LNCAP (cell line): ENCODE data around the gene ZMAT3.

Experiments used
- TF ChIP-seq, protein P1 (sequence below): fragments of 450-650 bp; IDR thresholded peaks from 2 replicates; pipeline ENCODE4 v1.5.1; 2017; ENCODE audit warnings: mild to moderate bottlenecking

The ZMAT3 gene

DNA sequence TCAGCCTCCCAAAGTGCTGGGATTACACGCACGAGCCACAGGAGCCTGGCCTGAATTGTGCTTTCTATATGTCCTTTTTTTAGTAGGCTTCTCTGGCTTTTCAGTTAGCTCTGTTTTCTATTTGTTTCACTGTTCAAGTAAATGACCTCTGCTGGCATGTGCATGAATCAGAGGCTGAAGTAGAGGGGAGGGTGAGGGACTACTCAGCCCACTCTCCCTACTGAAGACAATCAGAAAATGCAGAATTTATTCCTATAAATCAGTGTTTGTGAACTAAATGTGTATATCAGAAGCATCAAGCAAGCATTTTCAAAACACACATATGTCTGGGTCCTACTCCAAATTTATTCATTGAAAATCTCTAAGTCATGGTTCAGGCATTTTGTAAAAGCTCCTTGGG lies 45.0 kb downstream of the ZMAT3 start:
- TF ChIP-seq, protein P1, sequence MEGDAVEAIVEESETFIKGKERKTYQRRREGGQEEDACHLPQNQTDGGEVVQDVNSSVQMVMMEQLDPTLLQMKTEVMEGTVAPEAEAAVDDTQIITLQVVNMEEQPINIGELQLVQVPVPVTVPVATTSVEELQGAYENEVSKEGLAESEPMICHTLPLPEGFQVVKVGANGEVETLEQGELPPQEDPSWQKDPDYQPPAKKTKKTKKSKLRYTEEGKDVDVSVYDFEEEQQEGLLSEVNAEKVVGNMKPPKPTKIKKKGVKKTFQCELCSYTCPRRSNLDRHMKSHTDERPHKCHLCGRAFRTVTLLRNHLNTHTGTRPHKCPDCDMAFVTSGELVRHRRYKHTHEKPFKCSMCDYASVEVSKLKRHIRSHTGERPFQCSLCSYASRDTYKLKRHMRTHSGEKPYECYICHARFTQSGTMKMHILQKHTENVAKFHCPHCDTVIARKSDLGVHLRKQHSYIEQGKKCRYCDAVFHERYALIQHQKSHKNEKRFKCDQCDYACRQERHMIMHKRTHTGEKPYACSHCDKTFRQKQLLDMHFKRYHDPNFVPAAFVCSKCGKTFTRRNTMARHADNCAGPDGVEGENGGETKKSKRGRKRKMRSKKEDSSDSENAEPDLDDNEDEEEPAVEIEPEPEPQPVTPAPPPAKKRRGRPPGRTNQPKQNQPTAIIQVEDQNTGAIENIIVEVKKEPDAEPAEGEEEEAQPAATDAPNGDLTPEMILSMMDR, result no peak

DNA sequence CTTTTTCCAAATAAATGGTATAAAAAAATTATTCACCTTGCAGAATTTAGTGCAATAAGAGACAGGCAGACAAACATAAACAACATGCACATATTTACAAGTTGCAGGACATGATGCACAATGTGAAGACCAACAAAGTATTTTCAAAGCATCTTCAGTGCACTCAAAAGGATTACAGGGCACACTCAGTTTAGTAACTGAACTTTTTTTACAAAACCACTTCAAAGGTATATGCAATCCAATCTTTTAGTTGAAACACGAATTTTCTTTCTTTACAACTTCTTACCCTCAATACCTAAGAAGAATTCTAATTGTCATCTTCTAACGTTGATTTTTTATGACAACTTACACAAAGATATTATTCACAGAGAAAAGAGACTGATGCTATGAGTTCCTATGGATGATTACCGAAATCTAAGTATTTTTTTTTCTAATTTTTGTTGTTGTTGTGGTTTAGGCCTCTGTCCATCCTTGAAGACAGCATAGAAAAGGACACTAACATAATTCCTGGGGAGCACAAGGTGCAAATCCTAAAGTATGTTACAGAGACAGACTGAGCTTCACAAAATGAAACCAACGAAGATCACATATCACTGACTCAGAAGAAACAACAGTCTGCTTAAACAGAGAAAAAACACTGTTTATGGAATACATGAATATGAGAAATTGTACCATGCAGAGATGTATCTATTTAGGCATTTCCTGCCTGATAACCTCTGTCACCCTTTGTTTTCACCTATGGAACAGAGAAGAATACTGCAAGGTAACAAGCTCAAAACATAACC lies 50.3 kb downstream of the ZMAT3 start:
- TF ChIP-seq, protein P1, result no peak

DNA sequence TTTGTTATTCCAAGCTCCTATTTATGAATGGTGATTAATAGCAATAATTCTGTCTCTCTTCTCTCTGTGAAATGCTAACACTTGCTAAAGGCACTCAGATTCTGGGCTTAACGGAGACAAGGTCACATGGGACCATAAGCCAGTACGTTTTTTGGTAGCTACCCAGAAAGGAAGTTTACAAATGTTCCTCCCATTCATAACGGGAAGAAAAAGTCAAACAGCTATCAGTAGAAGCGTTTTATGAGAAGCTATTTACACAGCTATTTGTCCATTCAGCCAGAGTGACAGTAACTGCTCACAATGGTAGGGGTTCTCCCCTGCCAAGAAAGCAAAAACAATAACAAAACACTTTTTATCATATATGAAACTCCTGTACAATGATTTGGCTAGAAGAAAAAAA lies 51.5 kb downstream of the ZMAT3 start:
- TF ChIP-seq, protein P1, result no peak

DNA sequence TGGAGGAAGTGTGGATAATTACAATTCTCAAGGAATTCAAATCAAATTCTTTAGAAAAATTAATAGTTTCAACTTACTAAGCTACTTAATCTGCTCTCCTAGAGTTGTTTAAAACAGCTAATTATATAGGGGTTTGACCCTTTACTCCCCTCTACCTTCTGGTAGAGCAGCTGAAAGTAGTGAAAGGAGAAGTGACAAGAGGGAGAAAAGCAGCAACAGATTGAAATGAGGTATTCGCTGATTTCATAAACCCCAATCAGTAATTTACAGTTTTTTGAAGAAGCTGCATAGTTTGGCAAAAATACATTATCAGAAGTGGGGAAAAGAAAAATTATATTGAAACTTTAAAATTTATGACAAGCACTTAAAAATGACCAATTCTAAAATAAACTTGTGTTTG lies 52.8 kb downstream of the ZMAT3 start:
- TF ChIP-seq, protein P1, result no peak

DNA sequence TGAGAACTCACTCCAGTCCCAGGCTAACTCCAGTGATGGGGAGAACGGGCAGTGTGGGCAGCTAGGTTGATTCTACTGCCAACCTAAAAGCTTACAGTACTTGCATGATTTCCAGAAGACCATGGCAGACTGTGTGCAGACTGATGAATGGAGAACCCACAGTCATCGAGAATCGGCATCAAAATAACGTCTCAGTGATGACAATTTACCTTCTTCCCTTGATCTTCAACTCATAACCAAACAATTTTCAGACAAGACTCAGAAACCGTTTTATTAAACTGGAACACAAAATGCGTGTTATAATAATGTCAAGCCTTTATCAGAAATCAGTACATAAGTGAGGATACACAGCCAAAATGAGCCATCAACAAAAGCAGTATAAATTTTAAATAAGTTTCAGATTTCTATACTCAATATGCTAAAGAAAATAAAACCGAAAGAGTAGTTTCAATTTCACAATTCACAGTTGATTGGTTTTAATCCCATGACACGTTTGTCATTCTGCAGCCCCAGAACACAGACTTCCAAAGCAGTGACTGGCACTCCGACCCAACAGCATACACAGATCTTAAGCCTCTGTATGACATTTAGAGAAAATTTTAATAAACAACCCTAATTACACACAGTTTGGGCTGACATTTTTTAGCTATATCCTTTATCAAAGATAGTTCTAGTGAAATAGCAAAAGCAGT lies 54.5 kb downstream of the ZMAT3 start:
- TF ChIP-seq, protein P1, result no peak

DNA sequence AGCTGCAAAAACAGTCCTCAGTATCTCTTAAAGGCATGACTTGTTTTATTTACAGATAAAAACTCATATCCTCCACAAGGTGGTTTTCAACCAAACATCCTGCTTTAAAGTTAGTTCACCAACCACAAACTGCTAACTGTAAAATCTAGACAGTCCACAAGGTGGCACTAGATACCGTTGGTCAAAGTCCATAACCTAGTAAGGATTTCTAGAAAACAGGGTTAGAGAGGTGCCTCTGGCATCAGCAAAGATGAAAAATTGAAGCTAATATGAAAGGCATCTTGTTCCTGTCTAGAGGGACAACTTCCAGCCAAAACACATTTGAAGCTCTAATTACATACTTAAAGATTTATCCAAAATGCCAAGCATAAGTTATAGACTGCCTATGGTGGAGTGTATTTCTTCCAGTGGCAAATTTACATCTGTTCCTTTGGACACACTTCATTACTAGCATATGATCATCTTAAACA lies 56.0 kb downstream of the ZMAT3 start:
- TF ChIP-seq, protein P1, result peak; percentile 79

DNA sequence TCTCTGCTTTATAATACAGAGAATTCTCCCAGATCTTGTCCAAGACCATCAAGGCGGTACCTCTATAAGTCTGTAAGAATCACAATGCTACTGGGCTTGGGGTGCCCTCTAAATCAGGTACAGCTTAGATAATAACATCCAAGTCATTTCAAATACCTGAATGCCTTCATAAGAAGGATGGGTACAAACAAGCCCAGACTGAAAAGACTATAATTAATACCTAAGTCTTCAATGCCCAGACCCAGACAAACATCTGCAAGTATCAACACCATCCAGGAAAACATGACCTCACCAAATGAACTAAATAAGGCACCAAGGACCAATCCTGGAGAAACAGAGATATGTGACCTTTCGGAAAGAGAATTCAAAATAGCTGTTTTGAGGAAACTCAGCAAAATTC lies 65.9 kb downstream of the ZMAT3 start:
- TF ChIP-seq, protein P1, result no peak
